Colonic mucosa (tissue), 4 donors: ENCODE measurements around the gene RBM6. TPM values are rescaled to one million over a fixed set of nuclear protein-coding genes. Genes with fewer than 3 reads are reported as not detected.
A peak's percentile ranks its signal among the peaks of the same experiment; 100 is the strongest.

Experiments used
- DNase-seq: peaks from one replicate; pipeline ENCODE4 v3.0.0-alpha.2; 2020
- H3K27ac ChIP-seq: fragments of 200-600 bp; one replicate; pipeline ENCODE4 v1.8.0; 2021
- H3K27me3 ChIP-seq: fragments of 200-600 bp; one replicate; pipeline ENCODE4 v1.8.0; 2021
- H3K36me3 ChIP-seq: fragments of 200-600 bp; one replicate; pipeline ENCODE4 v1.8.0; 2021
- H3K4me1 ChIP-seq: fragments of 200-600 bp; one replicate; pipeline ENCODE4 v1.8.0; 2021; ENCODE audit warnings: mild to moderate bottlenecking
- H3K4me3 ChIP-seq: fragments of 200-600 bp; one replicate; pipeline ENCODE4 v1.8.0; 2021
- H3K9ac ChIP-seq, 2 donors: one replicate each; pipeline ENCODE4 v1.7.0; 2013; ENCODE audit warnings: control low read depth in 2 of 2, low read depth in 2 of 2, low read length in 2 of 2
- H3K9me3 ChIP-seq: fragments of 200-600 bp; one replicate; pipeline ENCODE4 v1.8.0; 2021
- intact Hi-C: fragments of 100-400 bp; cut with DNase I; formaldehyde crosslinking; loops from one replicate; pipeline ENCODE4 v1.14.1; 2022
- total RNA-seq, 2 donors: library from RNA; stranded (reverse); fragmentation: NEBNext Ultra II Directional in 1 of 2; extraction: Animal tissue kit (Norgen Biotek cat#: 25700) in 1 of 2; gene quantifications; one replicate each; pipeline ENCODE4 v1.2.1, GENCODE V29; 2021
- TF ChIP-seq, protein P1 (sequence below): fragments of 200-600 bp; IDR thresholded peaks from one replicate; pipeline ENCODE4 v1.8.0; 2022; ENCODE audit warnings: antibody characterized with exemption, mild to moderate bottlenecking
- donor health status: healthy.
- donor health status: DM: no; HTN: no; CAD: no.
- donor health status: DM: no; HTN: no; CAD: no.

Gene RBM6
- total RNA-seq, 2 donors from 2014 or later, result 49.8 to 60.3 TPM

DNA sequence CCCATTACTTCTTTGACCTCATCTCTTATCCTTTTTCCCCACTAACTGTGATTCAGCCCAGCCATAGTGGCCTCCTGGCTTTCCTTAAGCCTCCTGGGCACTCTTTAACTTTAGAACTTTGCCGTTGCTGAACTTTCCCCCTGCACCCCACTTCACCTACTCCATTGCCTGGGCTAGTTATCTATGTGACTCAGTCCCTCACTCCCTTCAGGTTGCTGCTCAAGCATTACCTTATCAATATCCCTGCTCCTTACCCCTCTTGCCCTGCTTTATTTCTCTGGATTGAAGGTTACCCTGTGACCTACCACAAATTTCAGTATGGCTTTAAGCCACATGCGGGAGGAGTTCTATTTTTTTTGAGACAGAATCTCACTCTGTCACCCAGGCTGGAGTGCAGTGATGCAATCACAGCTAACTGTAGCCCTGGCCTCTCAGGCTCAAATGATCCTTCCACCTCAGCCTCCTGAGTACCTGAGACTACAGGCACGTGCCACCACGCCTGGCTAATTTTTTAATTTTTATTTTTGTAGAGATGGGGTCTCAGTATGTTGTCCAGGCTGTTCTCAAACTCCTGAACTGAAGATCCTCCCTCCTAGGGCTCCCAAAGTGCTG lies 13.7 kb upstream of the RBM6 start:
- intact Hi-C loops, result no loop called here
- Histone ChIP-seq H3K36me3 (no peaks in the 10 kb centered on the region), H3K4me1 (peaks cover 9% of the 10 kb centered on the region), H3K9me3 (no peaks in the 10 kb centered on the region), H3K27me3 (no peaks in the 10 kb centered on the region), H3K4me3 (no peak overlapping the region), H3K9ac (no peak overlapping the region), H3K27ac (no peak overlapping the region)
- DNase-seq, result no peak
- TF ChIP-seq, protein P1, sequence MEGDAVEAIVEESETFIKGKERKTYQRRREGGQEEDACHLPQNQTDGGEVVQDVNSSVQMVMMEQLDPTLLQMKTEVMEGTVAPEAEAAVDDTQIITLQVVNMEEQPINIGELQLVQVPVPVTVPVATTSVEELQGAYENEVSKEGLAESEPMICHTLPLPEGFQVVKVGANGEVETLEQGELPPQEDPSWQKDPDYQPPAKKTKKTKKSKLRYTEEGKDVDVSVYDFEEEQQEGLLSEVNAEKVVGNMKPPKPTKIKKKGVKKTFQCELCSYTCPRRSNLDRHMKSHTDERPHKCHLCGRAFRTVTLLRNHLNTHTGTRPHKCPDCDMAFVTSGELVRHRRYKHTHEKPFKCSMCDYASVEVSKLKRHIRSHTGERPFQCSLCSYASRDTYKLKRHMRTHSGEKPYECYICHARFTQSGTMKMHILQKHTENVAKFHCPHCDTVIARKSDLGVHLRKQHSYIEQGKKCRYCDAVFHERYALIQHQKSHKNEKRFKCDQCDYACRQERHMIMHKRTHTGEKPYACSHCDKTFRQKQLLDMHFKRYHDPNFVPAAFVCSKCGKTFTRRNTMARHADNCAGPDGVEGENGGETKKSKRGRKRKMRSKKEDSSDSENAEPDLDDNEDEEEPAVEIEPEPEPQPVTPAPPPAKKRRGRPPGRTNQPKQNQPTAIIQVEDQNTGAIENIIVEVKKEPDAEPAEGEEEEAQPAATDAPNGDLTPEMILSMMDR, result no peak

DNA sequence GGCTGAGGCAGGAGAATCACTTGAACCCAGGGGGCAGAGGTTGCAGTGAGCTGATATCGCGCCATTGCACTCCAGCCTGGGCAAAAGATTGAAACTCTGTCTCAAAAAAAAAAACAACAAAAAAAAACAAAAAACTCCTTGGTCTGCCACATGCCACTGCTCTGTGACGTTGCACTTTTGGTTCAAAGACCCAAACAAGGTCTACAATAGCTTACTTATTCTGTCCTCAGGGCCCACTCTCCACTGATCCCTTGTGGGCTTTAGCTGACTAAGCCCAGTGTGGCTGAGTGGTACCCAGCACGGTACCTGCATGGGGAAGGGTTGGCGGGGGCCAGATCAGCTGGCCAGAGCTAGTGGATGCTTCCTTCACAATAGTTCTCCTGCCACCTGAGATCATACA lies 12.2 kb upstream of the RBM6 start:
- H3K4me1 ChIP-seq, result peaks cover 9% of the 10 kb centered on the region
- H3K9me3 ChIP-seq, result no peaks in the 10 kb centered on the region
- TF ChIP-seq, protein P1, result no peak
- H3K9ac ChIP-seq, result no peak overlapping the region
- H3K27ac ChIP-seq, result no peak overlapping the region
- intact Hi-C loops, result no loop called here
- H3K4me3 ChIP-seq, result no peak overlapping the region
- H3K36me3 ChIP-seq, result no peaks in the 10 kb centered on the region
- H3K27me3 ChIP-seq, result no peaks in the 10 kb centered on the region
- no peak for DNase-seq

DNA sequence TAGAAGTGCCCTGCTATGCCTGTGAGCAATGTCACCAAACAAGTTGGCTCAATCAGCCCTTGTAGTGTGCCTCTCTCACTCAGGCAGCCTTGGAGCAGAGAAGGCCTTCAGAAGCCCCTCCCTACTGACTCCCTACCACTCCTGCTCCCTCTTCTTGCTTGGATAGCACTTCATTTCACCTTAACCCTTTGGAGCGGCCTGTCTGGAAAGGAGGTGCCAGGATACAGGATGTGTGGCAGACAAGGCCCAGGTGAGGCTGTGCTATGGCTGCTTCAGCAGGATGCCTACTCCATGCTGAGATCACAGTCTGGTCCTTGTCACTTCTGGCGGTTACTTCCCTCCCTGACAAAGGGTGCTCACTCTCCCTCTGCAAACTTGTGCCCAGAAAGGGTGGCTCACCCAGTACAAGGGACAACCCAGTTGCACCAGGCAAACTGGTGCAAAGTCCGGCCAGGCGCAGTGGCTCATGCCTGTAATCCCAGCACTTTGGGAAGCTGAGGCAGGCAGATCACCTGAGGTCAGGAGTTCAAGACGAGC lies 11.4 kb upstream of the RBM6 start:
- H3K9ac ChIP-seq, result peak overlapping the region; percentile 10 to 16
- H3K36me3 ChIP-seq, result no peaks in the 10 kb centered on the region
- no peaks in the 10 kb centered on the region for H3K27me3 ChIP-seq
- peak overlapping the region; percentile 76 for H3K4me3 ChIP-seq
- TF ChIP-seq, protein P1, result no peak
- H3K27ac ChIP-seq, result no peak overlapping the region
- peaks cover 9% of the 10 kb centered on the region for H3K4me1 ChIP-seq
- no peaks in the 10 kb centered on the region for H3K9me3 ChIP-seq
- intact Hi-C loops, result no loop called here
- peak; percentile 39 for DNase-seq

DNA sequence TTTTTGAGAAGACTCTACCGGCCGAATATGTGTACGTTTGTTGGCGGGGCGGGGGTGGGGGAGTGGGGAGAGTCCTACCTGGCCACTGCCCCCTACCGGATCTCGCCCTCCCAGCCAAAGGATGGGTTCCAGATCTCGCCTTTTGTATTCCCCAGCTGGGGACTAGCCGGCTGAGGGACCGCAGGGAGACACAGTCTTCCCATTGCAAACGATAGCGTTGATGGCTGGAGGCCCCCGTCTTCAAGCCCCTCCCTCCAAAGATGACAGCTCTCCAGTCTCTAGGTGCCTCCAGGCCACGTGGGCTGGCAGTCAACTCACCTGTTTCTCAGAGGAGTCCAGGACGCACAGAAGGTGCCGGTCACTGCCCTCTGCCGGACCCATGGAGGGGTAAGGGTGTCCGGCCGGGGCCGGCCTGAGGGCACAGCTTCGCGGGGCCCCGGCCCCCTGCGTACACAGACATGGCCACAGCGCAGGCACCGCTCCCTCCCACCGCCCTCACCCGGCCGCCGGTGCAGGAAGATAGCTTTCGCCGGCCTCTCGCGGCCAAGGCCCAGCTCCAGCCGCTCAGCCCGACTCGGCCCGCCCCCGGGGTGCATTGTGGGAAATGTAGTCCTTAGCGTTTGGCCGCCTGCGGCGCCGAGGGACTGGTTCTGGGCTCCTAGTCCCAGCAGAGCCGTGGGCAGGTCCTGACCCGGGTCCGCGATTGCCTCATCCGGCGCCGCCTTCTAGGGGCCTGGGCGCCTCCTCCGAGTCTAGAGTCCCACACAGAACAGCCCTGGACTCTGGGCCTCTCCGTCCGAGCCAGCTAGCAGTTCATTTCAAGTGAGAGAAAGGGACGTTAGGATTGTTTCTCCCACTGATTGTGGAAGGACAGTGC lies 10.4 kb upstream of the RBM6 start, which contains the start of gene MON1A:
Gene MON1A (minus strand): TSS at position 521 of the 877 bp plus-strand sequence. CDS start 16,465 bp downstream, outside the sequence.
- peak; percentile 99 for DNase-seq
- intact Hi-C loops, result no loop called here
- Histone ChIP-seq H3K4me3 (peak within 1 kb of the TSS; percentile 76), H3K9me3 (no peaks in the 10 kb centered on the region), H3K9ac (peak within 1 kb of the TSS; percentile 79 to 90), H3K36me3 (no peaks in the 10 kb centered on the region), H3K4me1 (peaks cover 9% of the 10 kb centered on the region), H3K27ac (peak within 1 kb of the TSS; percentile 77), H3K27me3 (no peaks in the 10 kb centered on the region)
- TF ChIP-seq, protein P1, result no peak

DNA sequence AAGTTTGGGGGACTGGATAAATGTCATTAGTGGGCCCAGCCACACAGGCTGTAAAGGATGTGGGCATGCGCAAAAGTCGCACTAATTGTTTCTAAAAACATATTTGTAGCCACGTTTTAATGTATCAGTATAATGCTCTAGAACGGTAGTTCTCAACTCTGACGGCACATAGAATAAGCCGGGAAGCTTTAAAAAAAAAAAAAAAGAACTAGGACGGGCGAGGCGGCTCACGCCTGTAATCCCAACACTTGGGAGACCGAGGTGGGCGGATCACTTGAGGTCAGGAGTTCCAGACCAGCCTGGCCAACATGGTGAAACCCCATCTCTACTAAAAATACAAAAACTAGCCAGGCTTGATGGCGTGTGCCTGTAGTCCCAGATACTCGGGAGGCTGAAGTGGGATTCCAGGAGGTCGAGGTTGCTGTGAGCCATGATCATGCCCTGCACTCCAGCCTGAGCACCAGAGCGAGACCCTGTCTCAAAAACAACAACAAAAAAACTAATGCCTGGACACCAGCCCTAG lies 9.7 kb upstream of the RBM6 start:
- DNase-seq, result no peak
- TF ChIP-seq, protein P1, result no peak
- peak overlapping the region; percentile 76 for H3K4me3 ChIP-seq
- H3K4me1 ChIP-seq, result peaks cover 9% of the 10 kb centered on the region
- no peaks in the 10 kb centered on the region for H3K27me3 ChIP-seq
- H3K27ac ChIP-seq, result peak overlapping the region; percentile 77
- no peaks in the 10 kb centered on the region for H3K36me3 ChIP-seq
- peak overlapping the region; percentile 78 to 90 for H3K9ac ChIP-seq
- intact Hi-C loops, result no loop called here
- H3K9me3 ChIP-seq, result no peaks in the 10 kb centered on the region
